PC-9 (cell line): Measurements from ENCODE around the gene SARS2. TPM values are rescaled to one million over a fixed set of nuclear protein-coding genes. Genes with fewer than 3 reads are reported as not detected.

Experiments
- BruUV-seq: library from RNA; stranded (reverse); fragments of 400-500 nt; replicated peaks from 2 replicates; lab custom pipeline; 2021; lab: Mats Ljungman, UMichigan
- CTCF ChIA-PET: fragments of 300-600 bp; sonication (Branson Sonifier 250); formaldehyde crosslinking; loops from one replicate; lab custom pipeline; 2022; ENCODE audit warnings: antibody characterized with exemption; lab: Charles Lee
- POLR2A ChIA-PET: fragments of 300-600 bp; sonication (Branson Sonifier 250); formaldehyde crosslinking; loops from one replicate; lab custom pipeline; 2022; ENCODE audit warnings: antibody characterized with exemption; ENCODE audit not compliant: unreplicated experiment; lab: Charles Lee
- DNase-seq, 2 experiments: peaks; one replicate each; pipeline versions ENCODE4 v3.0.0 to v3.0.0-alpha.2; 2015 to 2022; ENCODE audit warnings: mixed read lengths in 1 of 2
- H2AFZ ChIP-seq: fragments of 200-600 bp; sonication (generic); 2 replicates; pipeline ENCODE4 v1.8.1; 2017; ENCODE audit warnings: antibody characterized with exemption
- H3F3A ChIP-seq: fragments of 200-600 bp; sonication (generic); 2 replicates; pipeline ENCODE4 v1.8.1; 2017; ENCODE audit warnings: antibody characterized with exemption, mild to moderate bottlenecking, low read depth; ENCODE audit not compliant: insufficient read depth
- H3K27ac ChIP-seq: fragments of 200-600 bp; sonication (generic); 2 replicates; pipeline ENCODE4 v1.6.1; 2016; ENCODE audit warnings: mixed run types
- H3K27me3 ChIP-seq: fragments of 200-600 bp; sonication (generic); 2 replicates; pipeline ENCODE4 v1.6.1; 2016; ENCODE audit warnings: low read depth, mixed run types; ENCODE audit not compliant: insufficient read depth
- H3K36me3 ChIP-seq: fragments of 200-600 bp; sonication (generic); 2 replicates; pipeline ENCODE4 v1.6.1; 2016; ENCODE audit warnings: low read depth, mixed run types
- H3K4me1 ChIP-seq: fragments of 200-600 bp; sonication (generic); replicated peaks from 2 replicates; pipeline ENCODE4 v1.6.1; 2016; ENCODE audit warnings: mixed run types; ENCODE audit not compliant: insufficient read depth
- H3K4me2 ChIP-seq: fragments of 200-600 bp; sonication (generic); 2 replicates; pipeline ENCODE4 v1.6.1; 2017; ENCODE audit warnings: mixed run types
- H3K4me3 ChIP-seq: fragments of 200-600 bp; sonication (generic); 2 replicates; pipeline ENCODE4 v1.6.1; 2016; ENCODE audit warnings: mixed run types
- H3K79me2 ChIP-seq: fragments of 200-600 bp; sonication (generic); 2 replicates; pipeline ENCODE4 v1.6.1; 2017; ENCODE audit warnings: low read depth, mixed run types
- H3K9me2 ChIP-seq: fragments of 200-600 bp; sonication (generic); 2 replicates; pipeline ENCODE4 v1.8.1; 2017; ENCODE audit warnings: mild to moderate bottlenecking; ENCODE audit not compliant: insufficient read depth
- H3K9me3 ChIP-seq: fragments of 200-600 bp; sonication (generic); 2 replicates; pipeline ENCODE4 v1.8.1; 2016; ENCODE audit warnings: low read depth; ENCODE audit not compliant: insufficient read depth
- H4K20me1 ChIP-seq: fragments of 200-600 bp; sonication (generic); 2 replicates; pipeline ENCODE4 v1.8.1; 2017; ENCODE audit not compliant: insufficient read depth
- EZH2 ChIP-seq: fragments of 200-600 bp; sonication (generic); IDR thresholded peaks from 2 replicates; pipeline ENCODE4 v1.8.0; 2017; ENCODE audit warnings: antibody characterized with exemption, low read depth
- intact Hi-C: fragments of 100-400 bp; cut with micrococcal nuclease; formaldehyde crosslinking; loops from one replicate; pipeline ENCODE4 v1.10.0; 2022; ENCODE audit not compliant: unreplicated experiment
- total RNA-seq: library from RNA; stranded (reverse); gene quantifications from 2 replicates; pipeline ENCODE4 v1.2.3, GENCODE V29; 2021
- TF ChIP-seq, protein P1 (sequence below): fragments of 200-600 bp; sonication (generic); conservative IDR thresholded peaks from 2 replicates; pipeline ENCODE4 v1.6.1; 2017; ENCODE audit warnings: mixed run types, antibody characterized with exemption, mild to moderate bottlenecking, moderate library complexity

SARS2 gene
- total RNA-seq, 1 experiment from 2014 or later = 33.7 TPM

DNA sequence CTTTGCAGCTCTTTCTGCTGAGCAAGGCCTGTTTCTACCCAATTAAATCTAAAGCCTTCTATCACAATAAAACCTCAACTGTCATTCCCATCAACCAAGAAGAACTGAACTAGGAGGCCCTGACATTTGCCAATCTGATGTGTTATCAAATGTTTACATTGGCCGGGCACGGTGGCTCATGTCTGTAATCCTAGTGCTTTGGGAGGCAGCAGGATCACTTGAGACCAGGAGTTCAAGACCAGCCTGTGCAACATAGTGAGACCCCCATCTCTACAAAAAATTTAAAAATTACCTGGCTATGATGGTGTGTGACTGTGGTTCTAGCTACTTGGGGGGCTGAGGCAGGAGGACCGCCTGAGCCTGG is 47.7 kb upstream of the SARS2 start:
- H3K27me3 ChIP-seq = 0 out of 2 replicates have a peak, but pooled peaks cover 5% of the 10 kb centered on the region
- H3K36me3 ChIP-seq = no peaks in the 10 kb centered on the region
- no peaks in the 10 kb centered on the region for H3K4me1 ChIP-seq
- no peak overlapping the region for H3K27ac ChIP-seq
- no peaks in the 10 kb centered on the region for H3K79me2 ChIP-seq
- no peak overlapping the region for H2AFZ ChIP-seq
- DNase-seq = no peak
- TF ChIP-seq, protein P1, sequence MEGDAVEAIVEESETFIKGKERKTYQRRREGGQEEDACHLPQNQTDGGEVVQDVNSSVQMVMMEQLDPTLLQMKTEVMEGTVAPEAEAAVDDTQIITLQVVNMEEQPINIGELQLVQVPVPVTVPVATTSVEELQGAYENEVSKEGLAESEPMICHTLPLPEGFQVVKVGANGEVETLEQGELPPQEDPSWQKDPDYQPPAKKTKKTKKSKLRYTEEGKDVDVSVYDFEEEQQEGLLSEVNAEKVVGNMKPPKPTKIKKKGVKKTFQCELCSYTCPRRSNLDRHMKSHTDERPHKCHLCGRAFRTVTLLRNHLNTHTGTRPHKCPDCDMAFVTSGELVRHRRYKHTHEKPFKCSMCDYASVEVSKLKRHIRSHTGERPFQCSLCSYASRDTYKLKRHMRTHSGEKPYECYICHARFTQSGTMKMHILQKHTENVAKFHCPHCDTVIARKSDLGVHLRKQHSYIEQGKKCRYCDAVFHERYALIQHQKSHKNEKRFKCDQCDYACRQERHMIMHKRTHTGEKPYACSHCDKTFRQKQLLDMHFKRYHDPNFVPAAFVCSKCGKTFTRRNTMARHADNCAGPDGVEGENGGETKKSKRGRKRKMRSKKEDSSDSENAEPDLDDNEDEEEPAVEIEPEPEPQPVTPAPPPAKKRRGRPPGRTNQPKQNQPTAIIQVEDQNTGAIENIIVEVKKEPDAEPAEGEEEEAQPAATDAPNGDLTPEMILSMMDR = no peak
- TF ChIP-seq EZH2 = no peak
- H4K20me1 ChIP-seq = no peaks in the 10 kb centered on the region
- H3K4me3 ChIP-seq = no peak overlapping the region
- no peaks in the 10 kb centered on the region for H3K9me3 ChIP-seq
- H3K4me2 ChIP-seq = no peak overlapping the region
- H3K9me2 ChIP-seq = no peaks in the 10 kb centered on the region
- peaks cover 14% of the 10 kb centered on the region; the same call in 1 of the 2 replicates for H3F3A ChIP-seq
- intact Hi-C loops = loop anchor here (5.0 kb wide), 1 partner anchor 54 kb away; the partner anchor contains the start of gene FBXO27
- POLR2A ChIA-PET = interaction anchor here (0.6 kb wide), 1 partner anchor 38 kb away, joined by 4 read pairs; no protein-coding TSS in a partner anchor
- CTCF ChIA-PET = interaction anchor here (0.9 kb wide), 1 partner anchor 399 kb away, joined by 3 read pairs; no protein-coding TSS in a partner anchor
- BruUV-seq = no TSS peak

DNA sequence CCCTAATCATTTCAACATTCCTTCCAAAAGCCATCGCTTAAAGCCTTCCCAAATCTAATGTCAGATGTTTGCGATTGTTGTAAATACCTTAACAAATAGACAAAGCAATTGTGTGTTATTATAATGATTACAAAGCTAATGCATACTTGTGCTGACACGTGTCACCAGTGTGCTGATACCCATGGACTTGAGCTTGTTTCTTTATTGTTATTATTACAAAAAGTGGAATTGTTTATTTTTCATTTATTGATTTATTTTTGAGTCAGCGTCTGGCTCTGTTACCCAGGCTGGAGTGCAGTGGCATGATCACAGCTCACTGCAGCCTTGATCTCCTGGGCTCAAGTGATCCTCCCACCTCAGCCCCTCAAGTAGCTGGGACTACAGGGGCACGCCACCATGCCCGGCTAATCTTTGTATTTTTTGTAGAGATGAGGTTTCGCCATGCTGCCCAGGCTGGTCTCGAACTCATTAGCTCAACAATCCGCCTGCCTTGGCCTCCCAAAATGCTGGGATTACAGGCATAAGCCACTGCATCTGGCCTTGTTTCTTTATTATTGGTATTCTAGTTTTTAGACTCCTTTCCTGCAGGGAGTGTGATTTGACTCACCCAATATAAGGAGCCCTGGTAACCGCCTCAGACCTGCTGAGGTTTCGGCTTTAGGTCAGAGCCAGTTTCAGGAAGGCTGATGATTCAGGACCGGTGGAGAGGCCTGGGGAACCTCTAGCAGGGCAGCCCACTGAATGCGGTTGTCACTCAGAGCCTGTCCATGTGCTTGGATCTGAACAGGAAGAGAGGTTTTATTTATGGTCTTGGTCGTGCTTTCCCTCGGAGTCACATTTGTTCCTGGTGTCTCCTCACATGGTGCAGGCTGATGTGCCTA is 47.1 kb upstream of the SARS2 start:
- H3K9me3 ChIP-seq = no peaks in the 10 kb centered on the region
- no peaks in the 10 kb centered on the region for H3K79me2 ChIP-seq
- TF ChIP-seq EZH2 = no peak
- TF ChIP-seq, protein P1 = no peak
- BruUV-seq = no TSS peak
- no peaks in the 10 kb centered on the region for H3K36me3 ChIP-seq
- no peak overlapping the region for H2AFZ ChIP-seq
- intact Hi-C loops = loop anchor here (5.0 kb wide), 1 partner anchor 55 kb away; the partner anchor contains the start of gene FBXO27
- ChIA-PET POLR2A (no interaction called here), CTCF (interaction anchor here (0.9 kb wide), 1 partner anchor 398 kb away, joined by 3 read pairs; no protein-coding TSS in a partner anchor)
- H3K4me3 ChIP-seq = no peak overlapping the region
- H3K4me1 ChIP-seq = no peaks in the 10 kb centered on the region
- H3K27me3 ChIP-seq = 0 out of 2 replicates have a peak, but pooled peaks cover 5% of the 10 kb centered on the region
- H3F3A ChIP-seq = peaks cover 14% of the 10 kb centered on the region; the same call in 1 of the 2 replicates
- H3K27ac ChIP-seq = no peak overlapping the region
- H3K9me2 ChIP-seq = no peaks in the 10 kb centered on the region
- DNase-seq = no peak
- H4K20me1 ChIP-seq = no peaks in the 10 kb centered on the region
- no peak overlapping the region for H3K4me2 ChIP-seq

DNA sequence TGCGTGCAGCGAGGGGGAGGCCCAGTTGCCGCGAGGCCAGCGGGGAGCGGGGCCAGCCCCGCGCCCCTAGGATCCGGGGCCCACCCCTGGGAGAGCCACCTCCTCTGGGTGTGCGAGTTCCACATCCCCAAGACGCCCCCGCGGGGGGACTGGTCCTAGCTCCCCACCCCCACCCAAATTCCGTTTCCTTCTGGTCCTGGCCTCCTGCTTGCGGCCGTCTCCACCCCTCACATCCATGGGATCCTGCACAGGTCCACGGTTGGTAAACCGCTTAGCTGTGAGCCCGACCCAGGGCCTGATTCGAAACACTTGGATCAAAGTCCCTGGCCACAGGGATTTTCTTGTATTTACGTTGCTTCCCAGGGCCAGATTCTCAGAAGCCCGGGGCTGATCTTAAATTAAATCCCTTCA is 45.3 kb upstream of the SARS2 start:
- Histone ChIP-seq H3K4me3 (peak overlapping the region; percentile 52; the same call in 1 of the 2 replicates), H3K27ac (no peak overlapping the region)
- no peak for DNase-seq

More for the DNA sequence above, 45.3 kb upstream of the SARS2 start:
- H3K4me1 ChIP-seq = no peaks in the 10 kb centered on the region
- H4K20me1 ChIP-seq = no peaks in the 10 kb centered on the region
- H3K4me2 ChIP-seq = peak overlapping the region; percentile 81
- CTCF ChIA-PET = interaction anchor here (0.6 to 1.1 kb wide), 5 partner anchors 9 to 367 kb away, joined by 3 to 5 read pairs (median 3); no protein-coding TSS in a partner anchor
- H2AFZ ChIP-seq = peak overlapping the region; percentile 80; the same call in 1 of the 2 replicates
- no peaks in the 10 kb centered on the region for H3K9me2 ChIP-seq
- no TSS peak for BruUV-seq
- 0 out of 2 replicates have a peak, but pooled peaks cover 5% of the 10 kb centered on the region for H3K27me3 ChIP-seq
- intact Hi-C loops = loop anchor here (5.0 kb wide), 1 partner anchor 56 kb away; the partner anchor contains the start of gene FBXO27
- H3F3A ChIP-seq = peaks cover 17% of the 10 kb centered on the region; the same call in 1 of the 2 replicates
- H3K9me3 ChIP-seq = no peaks in the 10 kb centered on the region
- TF ChIP-seq EZH2 = no peak
- TF ChIP-seq, protein P1 = no peak
- no peaks in the 10 kb centered on the region for H3K36me3 ChIP-seq
- H3K79me2 ChIP-seq = no peaks in the 10 kb centered on the region
- POLR2A ChIA-PET = interaction anchor here (0.5 to 0.6 kb wide), 4 partner anchors 57 to 394 kb away, joined by 3 to 6 read pairs (median 3); partner anchors contain the start of gene FBXO27
